ENCODE measurements around the gene PROSER2.
A peak's percentile ranks its signal among the peaks of the same experiment; 100 is the strongest.

PROSER2 gene, protein sequence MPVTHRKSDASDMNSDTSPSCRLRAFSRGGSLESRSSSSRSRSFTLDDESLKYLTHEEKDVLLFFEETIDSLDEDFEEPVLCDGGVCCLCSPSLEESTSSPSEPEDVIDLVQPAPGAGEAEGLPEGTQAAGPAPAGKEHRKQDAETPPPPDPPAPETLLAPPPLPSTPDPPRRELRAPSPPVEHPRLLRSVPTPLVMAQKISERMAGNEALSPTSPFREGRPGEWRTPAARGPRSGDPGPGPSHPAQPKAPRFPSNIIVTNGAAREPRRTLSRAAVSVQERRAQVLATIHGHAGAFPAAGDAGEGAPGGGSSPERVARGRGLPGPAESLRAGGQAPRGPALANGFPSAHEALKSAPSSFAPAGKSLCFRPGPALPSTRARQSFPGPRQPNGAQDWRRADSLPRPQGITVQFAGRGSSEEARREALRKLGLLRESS

DNA sequence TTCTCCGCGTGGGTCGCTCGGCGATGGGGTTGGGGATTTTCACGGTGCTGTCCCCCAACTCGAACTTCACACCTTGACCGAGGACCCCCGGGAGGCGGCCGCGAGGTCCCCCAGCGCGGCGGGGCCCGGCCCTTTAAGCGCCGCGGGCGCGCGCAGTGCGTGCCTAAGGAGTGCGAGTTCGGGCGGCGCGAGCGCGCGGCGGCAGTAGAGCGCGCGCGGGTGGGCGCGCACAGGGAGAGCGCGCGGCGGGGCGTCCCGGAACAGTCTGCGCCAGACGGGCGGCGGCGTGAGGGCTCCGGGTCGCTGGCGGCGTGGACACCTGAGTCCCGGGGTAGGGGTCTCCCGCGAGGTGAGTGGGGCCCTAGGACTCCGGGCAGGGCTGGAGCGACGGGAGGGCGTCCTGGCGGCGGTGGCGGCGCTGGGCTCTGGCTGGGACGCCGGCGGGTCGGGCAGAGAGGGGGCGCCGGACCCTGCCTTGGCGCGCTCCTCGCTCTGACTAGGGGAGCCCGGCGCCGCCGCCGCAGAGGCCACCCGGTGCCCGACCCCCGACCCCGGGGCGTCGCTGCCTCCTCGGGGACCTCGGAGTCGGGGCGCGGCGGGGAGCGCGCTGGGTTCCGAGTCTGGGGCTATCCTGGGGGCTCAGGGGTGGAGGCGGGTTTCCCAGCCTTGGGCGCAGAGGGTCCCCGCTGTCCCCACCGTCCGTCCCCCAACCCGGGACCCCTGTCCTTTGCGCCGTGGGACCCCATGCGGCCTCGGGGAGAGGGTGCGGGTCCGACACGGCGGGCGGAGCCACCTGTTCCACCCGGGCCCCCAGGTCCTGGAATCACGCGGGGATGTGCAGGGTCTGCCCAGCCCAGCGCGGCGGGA is at the start of gene PROSER2:
TSS of gene PROSER2 (plus strand) at position 235 of the 867 bp plus-strand sequence. CDS start 28,722 bp downstream, outside the sequence.
- no peak for DNase-seq (ENCODE audit: low read depth)

DNA sequence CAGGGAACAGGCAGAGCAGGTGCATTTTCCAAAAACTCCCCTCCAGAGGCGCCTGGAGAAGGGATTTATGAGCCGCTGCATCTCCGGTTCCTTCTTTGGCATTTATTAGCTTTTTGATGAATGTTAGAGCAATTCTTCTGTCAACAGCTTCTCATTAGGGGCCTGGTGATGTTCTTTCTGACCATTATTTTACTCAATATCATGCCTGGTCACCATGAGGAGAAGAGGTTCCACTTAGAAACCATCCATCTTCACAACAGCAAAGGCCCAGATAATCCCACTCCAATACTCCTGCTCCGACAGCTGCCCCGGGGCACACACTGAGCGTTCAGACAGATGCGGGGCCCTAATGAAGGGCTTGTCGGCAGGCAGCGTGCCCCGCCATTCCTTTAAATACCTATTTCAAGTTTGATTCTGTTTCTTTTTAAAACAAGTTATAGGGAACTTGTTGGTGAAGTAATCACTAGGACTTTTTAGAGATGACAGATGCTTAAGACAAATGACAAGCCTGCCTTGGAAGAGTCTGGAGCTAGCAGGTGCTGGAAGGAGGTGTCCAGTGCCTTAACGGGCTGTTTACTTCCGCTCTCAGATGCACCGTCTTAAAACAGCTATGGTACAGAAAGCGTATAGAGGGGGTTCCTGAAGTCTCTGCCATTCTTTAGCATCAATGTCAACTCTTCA is 49.3 kb upstream of the PROSER2 start:
- DNase-seq (ENCODE audit: low read depth), result no peak

GRCh38 chr10:11775412-11775811 is 47.7 kb upstream of the PROSER2 start:
- no peak for DNase-seq (ENCODE audit: low read depth)

- DNase-seq (ENCODE audit: low read depth), result no peak
These were observed 47.1 kb upstream of the PROSER2 start for GRCh38 chr10:11776080-11776479.

- DNase-seq (ENCODE audit: low read depth), result no peak
These were observed 42.0 kb upstream of the PROSER2 start for GRCh38 chr10:11781114-11781513.

- peak; percentile 34 for DNase-seq (ENCODE audit: low read depth)
These were observed 40.2 kb upstream of the PROSER2 start for GRCh38 chr10:11782793-11783557.

- DNase-seq (ENCODE audit: low read depth), result no peak
These were observed 39.6 kb upstream of the PROSER2 start for GRCh38 chr10:11783558-11783865.

DNA sequence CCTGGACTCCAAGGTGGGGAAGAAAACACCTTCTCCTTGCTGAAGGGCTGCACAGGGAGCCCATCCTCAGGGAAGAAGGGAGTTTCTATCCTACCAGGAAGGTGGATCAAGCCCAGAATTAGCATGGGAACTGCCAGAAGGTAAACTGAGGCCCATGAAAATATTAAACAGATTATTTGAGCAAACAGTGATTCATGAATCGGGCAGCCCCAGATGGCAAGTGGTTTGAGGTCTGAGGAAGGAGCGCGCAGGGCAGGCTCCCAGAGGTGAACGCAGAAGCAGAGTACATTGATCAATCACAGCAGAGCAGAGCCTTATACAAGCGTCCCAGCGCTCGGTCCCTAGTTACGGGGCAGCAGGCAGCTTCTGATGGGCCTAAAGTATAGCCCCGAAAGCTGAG is 35.8 kb upstream of the PROSER2 start:
- no peak for DNase-seq (ENCODE audit: low read depth)

DNA sequence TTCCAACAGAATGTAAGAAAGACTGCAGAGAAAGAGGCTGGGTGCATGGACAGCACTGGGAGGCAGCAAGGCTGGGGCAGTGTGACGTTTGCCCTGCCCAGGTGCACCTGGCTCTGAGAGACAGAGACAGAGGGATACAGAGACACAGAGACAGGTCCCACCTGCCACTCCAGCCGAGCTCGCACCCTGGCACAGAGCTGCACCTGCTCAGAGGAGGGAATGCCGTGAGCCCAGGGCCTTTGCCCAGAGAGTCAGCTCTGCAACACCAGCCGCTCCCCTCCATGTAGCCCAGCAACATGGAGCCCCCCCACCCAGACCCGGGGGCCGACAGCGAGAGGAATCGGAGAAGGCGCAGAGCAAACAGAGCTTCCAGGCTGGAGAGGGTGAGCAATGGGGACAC is 35.3 kb upstream of the PROSER2 start:
- DNase-seq (ENCODE audit: low read depth), result no peak

GRCh38 chr10:11789306-11789705 is 33.9 kb upstream of the PROSER2 start:
- DNase-seq (ENCODE audit: low read depth), result no peak

GRCh38 chr10:11789956-11790355 is 33.2 kb upstream of the PROSER2 start:
- DNase-seq (ENCODE audit: low read depth), result no peak

GRCh38 chr10:11793762-11794479 is 29.2 kb upstream of the PROSER2 start:
- DNase-seq (ENCODE audit: low read depth), result no peak

DNA sequence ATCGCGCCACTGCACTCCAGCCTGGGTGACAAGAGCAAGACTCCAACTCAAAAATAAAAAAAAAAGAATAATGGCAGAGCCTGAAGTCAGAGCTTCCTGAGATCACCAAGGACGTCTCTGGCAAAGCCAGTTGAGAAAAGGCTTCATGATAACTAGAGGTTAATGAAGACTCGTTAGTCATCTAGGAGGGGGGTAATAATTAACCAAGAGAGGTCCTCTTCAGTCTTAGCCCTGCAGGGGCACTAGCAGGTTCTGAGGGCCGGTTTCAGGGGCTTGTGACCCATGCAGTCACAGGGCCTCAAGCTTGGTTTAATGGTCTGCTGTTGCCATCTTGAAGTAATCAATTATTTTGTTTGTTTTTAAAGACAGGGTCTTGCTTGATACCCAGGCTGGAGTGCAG is 28.6 kb upstream of the PROSER2 start:
- no peak for DNase-seq (ENCODE audit: low read depth)

DNA sequence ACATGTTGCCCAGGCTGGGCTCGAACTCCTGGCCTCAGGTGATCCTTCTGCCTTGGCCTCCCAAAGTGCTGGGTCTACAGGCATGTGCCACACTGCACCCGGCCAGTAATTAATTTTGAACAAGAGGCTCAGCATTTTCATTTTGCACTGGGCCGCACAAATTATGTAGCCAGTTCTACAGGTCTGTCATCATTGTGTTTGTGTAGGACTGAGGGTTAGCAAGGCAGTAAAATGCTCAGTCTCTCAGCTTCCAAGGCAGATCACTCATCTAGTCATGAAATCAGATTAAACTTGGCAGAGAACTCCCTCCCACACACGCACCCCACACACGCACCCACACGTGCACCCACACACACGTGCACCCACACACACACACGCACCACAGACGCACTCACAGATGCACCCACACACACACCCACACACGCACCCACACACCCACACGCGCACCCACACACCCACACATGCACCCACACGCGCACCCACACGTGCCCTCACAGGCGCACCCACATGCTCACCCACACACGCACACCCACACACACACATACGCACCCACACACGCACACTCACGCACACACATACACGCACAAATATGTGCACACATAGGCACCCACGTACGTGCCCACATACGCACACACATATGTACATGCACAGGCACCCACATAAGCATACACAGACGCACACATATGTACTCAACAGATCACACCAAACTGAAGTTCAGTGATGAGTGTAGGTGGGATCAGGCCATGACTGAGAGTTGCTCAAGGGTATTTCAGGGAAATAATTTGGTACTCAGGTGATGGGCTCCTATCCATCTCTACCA is 27.8 kb upstream of the PROSER2 start:
- DNase-seq (ENCODE audit: low read depth), result no peak

DNA sequence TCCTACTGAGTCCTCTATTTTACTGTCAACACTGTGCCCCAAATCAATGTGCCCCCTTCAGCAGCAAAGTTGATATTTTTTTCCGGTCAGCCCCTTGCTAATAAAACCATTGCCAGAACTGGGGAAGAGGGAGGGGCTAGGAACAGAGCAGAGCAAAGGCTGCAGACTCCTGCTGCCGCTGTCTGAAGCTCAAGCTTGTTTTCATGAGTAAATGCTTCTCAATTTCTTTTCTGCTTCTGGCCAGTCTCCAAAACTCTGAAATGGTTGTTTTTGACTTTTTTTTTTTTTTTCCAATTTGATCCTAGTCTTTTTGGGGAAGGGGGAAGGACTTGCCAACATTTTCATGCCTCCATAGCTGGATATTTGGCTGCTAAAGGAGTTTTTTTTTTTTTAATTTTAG is 26.7 kb upstream of the PROSER2 start:
- no peak for DNase-seq (ENCODE audit: low read depth)

- no peak for DNase-seq (ENCODE audit: low read depth)
These were observed 25.9 kb upstream of the PROSER2 start for GRCh38 chr10:11797281-11797680.

GRCh38 chr10:11797847-11798633 is 25.1 kb upstream of the PROSER2 start:
- DNase-seq (ENCODE audit: low read depth), result no peak

- no peak for DNase-seq (ENCODE audit: low read depth)
These were observed 24.1 kb upstream of the PROSER2 start for GRCh38 chr10:11798845-11799735.

GRCh38 chr10:11799736-11800080 is 23.4 kb upstream of the PROSER2 start:
- no peak for DNase-seq (ENCODE audit: low read depth)
